HG03159 (cell line): ENCODE results near the gene PLCG2.
"Not testable (repeated sequence)": the region's sequence is repeated elsewhere in the genome, so short reads cannot be mapped to it uniquely, and the experiment has no call there.

Source experiments
- ATAC-seq: cut with Tn5 transposase; IDR thresholded peaks from one replicate; pipeline ENCODE4 v1.9.1; 2021; ENCODE audit warnings: mild to moderate bottlenecking, moderate library complexity; ENCODE audit not compliant: unreplicated experiment

PLCG2 gene

GRCh38 chr16:81778861-81779535 is at the start of gene PLCG2:
Gene PLCG2 (plus strand): TSS chr16:81779291. CDS start chr16:81785990, 6,699 bp downstream.
- ATAC-seq = peak; percentile 84

- no peak for ATAC-seq
These were observed 49.6 kb upstream of the PLCG2 start for GRCh38 chr16:81729451-81729850.

GRCh38 chr16:81730090-81731051 is 48.7 kb upstream of the PLCG2 start:
- peak; percentile 85 for ATAC-seq

- no peak for ATAC-seq
These were observed 47.4 kb upstream of the PLCG2 start for GRCh38 chr16:81731649-81732048.

GRCh38 chr16:81732699-81733098 is 46.4 kb upstream of the PLCG2 start:
- ATAC-seq = no peak

- ATAC-seq = no peak
These were observed 45.8 kb upstream of the PLCG2 start for GRCh38 chr16:81733295-81733694.

GRCh38 chr16:81734632-81735434 is 44.3 kb upstream of the PLCG2 start:
- ATAC-seq = no peak

GRCh38 chr16:81737885-81738536 is 41.1 kb upstream of the PLCG2 start:
- ATAC-seq = peak; percentile 43

GRCh38 chr16:81738783-81739496 is 40.2 kb upstream of the PLCG2 start:
- ATAC-seq = peak; percentile 38

- ATAC-seq = no peak
These were observed 39.6 kb upstream of the PLCG2 start for GRCh38 chr16:81739503-81739902.

- ATAC-seq = no peak
These were observed 38.9 kb upstream of the PLCG2 start for GRCh38 chr16:81740169-81740568.

- not testable (repeated sequence) for ATAC-seq
These were observed 37.7 kb upstream of the PLCG2 start for GRCh38 chr16:81741430-81741770.

GRCh38 chr16:81744385-81744784 is 34.7 kb upstream of the PLCG2 start:
- ATAC-seq = no peak

- no peak for ATAC-seq
These were observed 34.2 kb upstream of the PLCG2 start for GRCh38 chr16:81744911-81745310.

- peak; percentile 68 for ATAC-seq
These were observed 33.2 kb upstream of the PLCG2 start for GRCh38 chr16:81745704-81746558.

GRCh38 chr16:81746566-81746965 is 32.5 kb upstream of the PLCG2 start:
- peak; percentile 7 for ATAC-seq

GRCh38 chr16:81748476-81749198 is 30.5 kb upstream of the PLCG2 start:
- ATAC-seq = no peak

GRCh38 chr16:81752225-81752875 is 26.7 kb upstream of the PLCG2 start:
- peak; percentile 88 for ATAC-seq
